Measurements from ENCODE around the gene SELENOT.
A peak's percentile ranks its signal among the peaks of the same experiment; 100 is the strongest.
"Not testable (repeated sequence)": the region's sequence is repeated elsewhere in the genome, so short reads cannot be mapped to it uniquely, and the experiment has no call there.

The SELENOT gene

GRCh38 chr3:150603153-150603979, at the start of gene SELENOT:
TSS of gene SELENOT (plus strand) at chr3:150603321. CDS start at chr3:150603363, 42 bp downstream.
- DNase-seq (ENCODE audit: low read depth, low spot score) = peak; percentile 94

- no peak for DNase-seq (ENCODE audit: low read depth, low spot score)
Measured at GRCh38 chr3:150555859-150556436, 47.2 kb upstream of the SELENOT start.

- DNase-seq (ENCODE audit: low read depth, low spot score) = no peak
Measured at GRCh38 chr3:150556792-150557191, 46.3 kb upstream of the SELENOT start.

GRCh38 chr3:150557725-150558124, 45.4 kb upstream of the SELENOT start:
- DNase-seq (ENCODE audit: low read depth, low spot score) = no peak

- DNase-seq (ENCODE audit: low read depth, low spot score) = no peak
Measured at GRCh38 chr3:150564243-150564642, 38.9 kb upstream of the SELENOT start.

- no peak for DNase-seq (ENCODE audit: low read depth, low spot score)
Measured at GRCh38 chr3:150567328-150567727, 35.8 kb upstream of the SELENOT start.

- DNase-seq (ENCODE audit: low read depth, low spot score) = no peak
Measured at GRCh38 chr3:150577855-150578254, 25.3 kb upstream of the SELENOT start.

GRCh38 chr3:150581174-150581573, 21.9 kb upstream of the SELENOT start:
- DNase-seq (ENCODE audit: low read depth, low spot score) = no peak

- DNase-seq (ENCODE audit: low read depth, low spot score) = no peak
Measured at GRCh38 chr3:150582620-150583019, 20.5 kb upstream of the SELENOT start.

GRCh38 chr3:150583028-150583427, 20.1 kb upstream of the SELENOT start:
- DNase-seq (ENCODE audit: low read depth, low spot score) = no peak

- DNase-seq (ENCODE audit: low read depth, low spot score) = no peak
Measured at GRCh38 chr3:150588027-150588830, 14.9 kb upstream of the SELENOT start.

- no peak for DNase-seq (ENCODE audit: low read depth, low spot score)
Measured at GRCh38 chr3:150589759-150590158, 13.4 kb upstream of the SELENOT start.

- no peak for DNase-seq (ENCODE audit: low read depth, low spot score)
Measured at GRCh38 chr3:150594150-150594549, 9.0 kb upstream of the SELENOT start.

- DNase-seq (ENCODE audit: low read depth, low spot score) = no peak
Measured at GRCh38 chr3:150597646-150598045, 5.5 kb upstream of the SELENOT start.

- no peak for DNase-seq (ENCODE audit: low read depth, low spot score)
Measured at GRCh38 chr3:150599611-150600297, 3.4 kb upstream of the SELENOT start.

GRCh38 chr3:150600647-150601530, 2.2 kb upstream of the SELENOT start:
- DNase-seq (ENCODE audit: low read depth, low spot score) = not testable (repeated sequence)

- no peak for DNase-seq (ENCODE audit: low read depth, low spot score)
Measured at GRCh38 chr3:150602426-150603152, 532 bp upstream of the SELENOT start.

GRCh38 chr3:150603980-150604319, 829 bp downstream of the SELENOT start:
- DNase-seq (ENCODE audit: low read depth, low spot score) = no peak

- DNase-seq (ENCODE audit: low read depth, low spot score) = no peak
Measured at GRCh38 chr3:150605998-150606641, 3.0 kb downstream of the SELENOT start.
